ENCODE results near the gene IFI6. TPM values are rescaled to one million over a fixed set of nuclear protein-coding genes. Genes with fewer than 3 reads are reported as not detected.

IFI6 gene
- total RNA-seq, 2 donors from 2014 or later, result 18.0 to 25.1 TPM

DNA sequence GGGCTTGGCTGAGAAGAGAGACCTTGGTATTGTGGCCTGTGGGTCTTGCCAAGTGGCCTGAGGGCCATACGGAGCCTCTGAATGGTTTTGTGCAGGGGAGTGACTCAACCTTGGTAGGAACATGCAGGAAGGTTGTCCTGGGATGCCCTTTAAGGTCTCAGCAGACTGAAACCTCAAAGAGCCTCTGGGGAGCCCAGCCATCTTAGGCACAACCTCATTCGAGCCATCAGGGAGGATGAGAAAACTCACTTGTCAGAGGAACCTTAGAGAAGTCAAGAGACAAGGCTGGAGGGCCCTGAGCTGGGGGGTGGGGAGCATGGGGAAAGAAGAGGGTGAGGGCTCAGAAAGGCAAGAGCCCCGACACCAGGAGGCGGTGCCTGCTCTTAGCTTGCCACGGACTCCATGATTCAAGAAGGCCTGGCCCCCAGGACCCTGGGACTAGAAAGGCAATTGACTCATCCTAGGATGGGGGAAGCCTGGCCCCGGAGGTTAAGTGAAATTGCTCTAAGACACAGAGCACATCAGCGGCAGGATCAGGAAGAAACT is 13.0 kb downstream of the IFI6 start:
- peak overlapping the region; percentile 84 for H3K27ac ChIP-seq
- intact Hi-C loops (cut with DNase I), result no loop called here
- H3K4me3 ChIP-seq, result no peak overlapping the region
- TF ChIP-seq, protein P1, sequence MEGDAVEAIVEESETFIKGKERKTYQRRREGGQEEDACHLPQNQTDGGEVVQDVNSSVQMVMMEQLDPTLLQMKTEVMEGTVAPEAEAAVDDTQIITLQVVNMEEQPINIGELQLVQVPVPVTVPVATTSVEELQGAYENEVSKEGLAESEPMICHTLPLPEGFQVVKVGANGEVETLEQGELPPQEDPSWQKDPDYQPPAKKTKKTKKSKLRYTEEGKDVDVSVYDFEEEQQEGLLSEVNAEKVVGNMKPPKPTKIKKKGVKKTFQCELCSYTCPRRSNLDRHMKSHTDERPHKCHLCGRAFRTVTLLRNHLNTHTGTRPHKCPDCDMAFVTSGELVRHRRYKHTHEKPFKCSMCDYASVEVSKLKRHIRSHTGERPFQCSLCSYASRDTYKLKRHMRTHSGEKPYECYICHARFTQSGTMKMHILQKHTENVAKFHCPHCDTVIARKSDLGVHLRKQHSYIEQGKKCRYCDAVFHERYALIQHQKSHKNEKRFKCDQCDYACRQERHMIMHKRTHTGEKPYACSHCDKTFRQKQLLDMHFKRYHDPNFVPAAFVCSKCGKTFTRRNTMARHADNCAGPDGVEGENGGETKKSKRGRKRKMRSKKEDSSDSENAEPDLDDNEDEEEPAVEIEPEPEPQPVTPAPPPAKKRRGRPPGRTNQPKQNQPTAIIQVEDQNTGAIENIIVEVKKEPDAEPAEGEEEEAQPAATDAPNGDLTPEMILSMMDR (IDR thresholded peaks at IDR 0.05), result no peak
- no peaks in the 10 kb centered on the region for H3K36me3 ChIP-seq
- no peaks in the 10 kb centered on the region for H3K9me3 ChIP-seq
- H3K4me1 ChIP-seq, result no peaks in the 10 kb centered on the region
- no peak for DNase-seq
- H3K9ac ChIP-seq (ENCODE audit: low read depth in 2 of 2, low read length in 2 of 2), result peak overlapping the region in 1 of 2 donors; percentile 59
- no peaks in the 10 kb centered on the region for H3K27me3 ChIP-seq

DNA sequence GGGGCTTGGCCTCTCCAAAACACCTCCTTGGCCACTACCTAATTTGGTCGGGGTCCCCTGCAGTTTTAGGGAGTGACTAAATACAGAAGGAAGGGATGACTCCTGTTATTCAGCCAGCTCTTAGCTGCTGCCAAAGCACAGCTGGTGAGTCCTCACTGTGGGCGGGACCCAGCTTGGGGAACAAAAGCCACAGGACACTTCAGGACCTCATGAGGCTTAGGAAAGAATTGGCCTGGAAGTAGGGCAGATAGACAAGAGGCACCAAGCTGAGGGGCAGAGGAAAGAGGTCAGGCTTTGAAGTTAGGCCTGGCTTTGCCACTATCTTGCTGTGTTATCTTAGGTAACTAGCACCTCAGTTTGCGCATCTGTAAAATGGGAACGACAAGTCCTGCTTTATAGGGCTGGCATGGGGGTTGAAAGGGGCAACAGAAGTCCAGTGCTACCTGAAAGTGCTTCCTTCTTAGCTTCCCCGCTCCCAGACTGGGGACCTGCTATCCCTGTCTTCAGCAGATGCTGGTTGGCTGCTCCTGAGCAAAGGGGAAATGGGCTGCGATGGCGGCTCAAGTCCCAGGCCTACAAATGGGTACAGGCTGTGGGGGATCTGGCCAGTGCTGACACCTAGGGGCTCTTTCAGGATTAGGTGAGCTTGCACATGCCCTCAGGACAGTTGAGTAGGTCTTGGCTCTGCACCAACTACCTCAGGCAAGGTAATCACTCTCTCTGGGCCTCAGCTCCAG is 15.7 kb downstream of the IFI6 start:
- Histone ChIP-seq H3K9ac (ENCODE audit: low read depth in 2 of 2, low read length in 2 of 2) (peak overlapping the region in 1 of 2 donors; percentile 9), H3K36me3 (no peaks in the 10 kb centered on the region), H3K9me3 (no peaks in the 10 kb centered on the region), H3K27me3 (no peaks in the 10 kb centered on the region), H3K27ac (no peak overlapping the region), H3K4me3 (no peak overlapping the region), H3K4me1 (no peaks in the 10 kb centered on the region)
- TF ChIP-seq, protein P1 (IDR thresholded peaks at IDR 0.05), result no peak
- intact Hi-C loops (cut with DNase I), result no loop called here
- DNase-seq, result peak; percentile 40

DNA sequence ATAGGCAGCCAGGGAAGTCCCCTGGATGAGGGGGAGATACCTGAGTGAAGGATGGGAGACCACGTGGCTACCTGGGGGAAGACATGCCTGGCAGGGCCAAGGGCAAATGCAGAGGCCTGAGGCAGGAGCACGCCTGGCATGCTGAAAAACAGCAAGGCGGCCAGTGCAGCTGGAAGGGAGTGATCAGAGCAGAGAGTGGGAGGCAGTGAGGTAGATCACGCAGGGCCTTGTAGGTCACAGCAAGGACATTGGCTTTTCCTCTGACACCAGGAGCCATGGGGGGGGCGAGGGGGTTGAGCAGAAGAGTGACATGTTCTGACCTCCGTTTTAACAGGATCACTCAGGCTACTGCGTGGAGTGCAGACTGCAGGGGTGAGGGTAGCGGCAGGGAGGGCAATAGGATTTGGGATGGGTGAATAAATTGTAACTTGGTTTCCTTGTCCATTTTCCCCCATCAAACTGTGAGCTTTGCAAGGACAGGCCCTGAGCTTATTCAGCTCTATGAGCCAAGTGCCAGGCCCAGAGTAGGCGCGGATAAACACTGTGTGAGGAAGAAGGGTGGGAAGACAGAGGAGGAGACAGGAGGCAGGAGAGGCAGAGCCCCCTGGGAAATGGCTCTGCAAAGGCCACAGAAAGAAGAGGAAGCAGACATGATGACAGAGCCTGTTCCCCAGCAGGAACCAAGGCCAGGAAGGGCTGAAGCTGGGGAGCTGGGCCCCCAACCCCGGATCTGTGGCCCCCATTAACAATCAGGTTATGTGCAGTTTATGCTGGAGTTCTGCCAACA is 16.6 kb downstream of the IFI6 start:
- no peak overlapping the region for H3K9ac ChIP-seq (ENCODE audit: low read depth in 2 of 2, low read length in 2 of 2)
- no peaks in the 10 kb centered on the region for H3K27me3 ChIP-seq
- no peaks in the 10 kb centered on the region for H3K9me3 ChIP-seq
- DNase-seq, result no peak
- no peak overlapping the region for H3K27ac ChIP-seq
- TF ChIP-seq, protein P1 (IDR thresholded peaks at IDR 0.05), result no peak
- no peak overlapping the region for H3K4me3 ChIP-seq
- H3K36me3 ChIP-seq, result no peaks in the 10 kb centered on the region
- H3K4me1 ChIP-seq, result no peaks in the 10 kb centered on the region
- intact Hi-C loops (cut with DNase I), result no loop called here

DNA sequence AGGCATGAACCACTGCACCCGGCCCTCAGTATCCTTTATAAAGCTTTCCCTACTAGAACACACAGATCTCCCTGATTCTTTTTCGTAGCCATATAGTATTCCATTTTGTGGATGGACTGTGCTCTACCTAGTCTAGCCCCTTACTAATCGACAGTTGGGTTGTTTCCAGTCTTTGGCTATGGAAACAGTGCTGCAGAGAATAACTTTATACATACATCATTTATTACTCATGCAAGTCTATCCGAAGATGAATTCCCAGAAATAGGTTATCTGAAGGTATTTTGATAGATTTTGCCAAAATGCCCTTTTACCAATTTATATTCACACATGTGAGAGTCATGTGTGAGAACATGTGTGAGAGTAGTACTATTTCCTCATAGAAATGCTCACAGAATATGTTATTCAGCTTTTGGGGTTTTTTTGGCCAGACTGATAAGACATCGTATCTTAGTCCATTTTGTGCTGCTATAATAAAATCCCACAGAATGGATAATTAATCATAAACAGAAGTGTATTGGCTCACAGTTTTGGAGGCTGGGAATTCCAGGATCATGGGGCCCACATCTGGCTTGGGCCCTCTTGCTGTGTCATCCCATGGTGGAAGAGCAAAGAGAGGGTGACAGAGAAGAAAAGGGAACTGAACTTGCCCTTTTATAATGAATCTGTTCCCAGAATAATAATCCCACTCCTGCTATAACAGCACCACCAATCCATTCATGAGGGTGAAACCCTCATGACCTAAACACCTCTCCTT is 19.7 kb downstream of the IFI6 start:
- H3K4me3 ChIP-seq, result no peak overlapping the region
- H3K36me3 ChIP-seq, result no peaks in the 10 kb centered on the region
- H3K9me3 ChIP-seq, result no peaks in the 10 kb centered on the region
- H3K4me1 ChIP-seq, result no peaks in the 10 kb centered on the region
- no peak for DNase-seq
- H3K9ac ChIP-seq (ENCODE audit: low read depth in 2 of 2, low read length in 2 of 2), result no peak overlapping the region
- no peak overlapping the region for H3K27ac ChIP-seq
- no peaks in the 10 kb centered on the region for H3K27me3 ChIP-seq
- TF ChIP-seq, protein P1 (IDR thresholded peaks at IDR 0.05), result no peak
- intact Hi-C loops (cut with DNase I), result no loop called here

DNA sequence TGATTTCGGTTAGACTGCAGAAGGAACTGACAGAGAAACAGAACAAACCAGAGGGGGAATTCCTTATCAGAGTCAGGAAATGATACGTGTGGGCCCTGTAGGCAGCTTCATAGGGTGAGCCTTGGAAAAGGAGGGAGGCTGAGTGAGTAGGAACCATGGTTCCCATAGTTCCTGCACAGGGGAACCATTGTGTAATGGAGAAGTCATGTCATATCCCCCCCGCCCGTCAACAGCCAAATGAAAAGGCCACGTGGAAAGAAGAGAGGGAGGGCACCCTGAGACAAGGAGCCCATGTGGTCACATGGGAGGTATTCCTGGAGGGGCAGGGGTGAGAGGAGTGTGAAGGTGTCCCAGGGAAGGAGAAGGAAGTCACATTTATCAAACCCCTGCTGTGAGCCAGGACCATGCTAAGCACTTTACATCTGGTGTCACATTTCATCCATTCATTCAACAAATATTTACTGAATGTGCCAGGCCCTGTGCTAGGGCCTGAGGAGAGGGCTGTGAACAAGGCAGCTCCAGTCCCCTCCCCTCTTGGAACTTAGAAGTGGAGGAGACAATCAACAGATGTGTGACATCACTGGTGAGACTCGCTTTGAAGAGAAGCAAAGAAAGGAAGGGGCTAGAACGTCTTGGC is 21.3 kb downstream of the IFI6 start:
- Histone ChIP-seq H3K4me3 (no peak overlapping the region), H3K27ac (no peak overlapping the region), H3K4me1 (no peaks in the 10 kb centered on the region), H3K36me3 (no peaks in the 10 kb centered on the region), H3K9me3 (no peaks in the 10 kb centered on the region), H3K27me3 (no peaks in the 10 kb centered on the region), H3K9ac (ENCODE audit: low read depth in 2 of 2, low read length in 2 of 2) (no peak overlapping the region)
- TF ChIP-seq, protein P1 (IDR thresholded peaks at IDR 0.05), result no peak
- no peak for DNase-seq
- intact Hi-C loops (cut with DNase I), result no loop called here

Data from colonic mucosa (tissue), 4 donors.